ENCODE results near the gene SEL1L3. TPM values are rescaled to one million over a fixed set of nuclear protein-coding genes. Genes with fewer than 3 reads are reported as not detected.

The SEL1L3 gene
- total RNA-seq, 1 experiment from 2014 or later = 48.3 TPM

- Histone ChIP-seq H2BK20ac (ENCODE audit: low read depth, low read length, poor library complexity, severe bottlenecking) (no peak overlapping the region), H3K79me1 (ENCODE audit: insufficient read depth, low read depth, low read length, poor library complexity, severe bottlenecking) (no peaks in the 10 kb centered on the region), H4K8ac (replicated peaks; ENCODE audit: insufficient read length, low read depth, low read length) (no peak overlapping the region), H2BK5ac (ENCODE audit: insufficient read length, low read length) (no peak overlapping the region), H4K20me1 (ENCODE audit: control insufficient read depth, insufficient read depth, insufficient read length) (no peaks in the 10 kb centered on the region), H3K56ac (ENCODE audit: insufficient read length, low read depth, low read length) (no peak overlapping the region), H3K18ac (ENCODE audit: insufficient read length, low read depth, low read length) (no peak overlapping the region), H3K4me1 (ENCODE audit: insufficient read depth, low read length) (no peaks in the 10 kb centered on the region), H3K79me2 (ENCODE audit: insufficient read depth, low read length) (no peaks in the 10 kb centered on the region), H4K91ac (ENCODE audit: insufficient read length, low read depth, low read length) (no peak overlapping the region), H2BK15ac (ENCODE audit: low read depth, low read length) (no peak overlapping the region), H3K4me2 (ENCODE audit: insufficient read depth, insufficient read length, low read length) (no peak overlapping the region), H3K9me3 (ENCODE audit: control insufficient read depth, low read depth, low read length) (no peaks in the 10 kb centered on the region), H3K27ac (ENCODE audit: insufficient read length, low read depth, low read length) (no peak overlapping the region), H2BK12ac (ENCODE audit: insufficient read length, low read depth, low read length) (no peak overlapping the region), H2BK120ac (ENCODE audit: low read depth, low read length, poor library complexity, severe bottlenecking) (no peak overlapping the region), H2AFZ (ENCODE audit: low read length) (no peak overlapping the region), H2AK5ac (ENCODE audit: insufficient read length, low read length) (no peak overlapping the region), H3K9ac (ENCODE audit: extremely low read depth, insufficient read length, low read length) (no peak overlapping the region), H3T11ph (ENCODE audit: low read length) (no peak overlapping the region), H3K4ac (ENCODE audit: low read depth, low read length) (no peak overlapping the region), H3K27me3 (ENCODE audit: insufficient read depth, low read length) (no peaks in the 10 kb centered on the region), H4K5ac (ENCODE audit: insufficient read length, low read depth, low read length) (no peak overlapping the region), H3K14ac (ENCODE audit: insufficient read depth, low read length) (no peak overlapping the region), H3K23me2 (ENCODE audit: insufficient read length, low read depth, low read length, poor library complexity, severe bottlenecking) (no peaks in the 10 kb centered on the region), H3K23ac (ENCODE audit: insufficient read length, low read depth, low read length) (no peak overlapping the region)
- Mint-ChIP-seq H3K4me3 (no peak overlapping the region; a peak in 1 of 5 replicates), H3K4me1 (no peaks in the 10 kb centered on the region), H3K27ac (no peak overlapping the region; a peak in 1 of 7 replicates), H3K9me3 (no peaks in the 10 kb centered on the region; a peak in 2 of 5 replicates), H3K27me3 (ENCODE audit: low read depth) (no peaks in the 10 kb centered on the region; the same call in none of the 2 replicates), H3K36me3 (ENCODE audit: insufficient read depth in 1 of 3, low read depth in 3 of 3) (no peaks in the 10 kb centered on the region)
- TF ChIP-seq, protein P1, sequence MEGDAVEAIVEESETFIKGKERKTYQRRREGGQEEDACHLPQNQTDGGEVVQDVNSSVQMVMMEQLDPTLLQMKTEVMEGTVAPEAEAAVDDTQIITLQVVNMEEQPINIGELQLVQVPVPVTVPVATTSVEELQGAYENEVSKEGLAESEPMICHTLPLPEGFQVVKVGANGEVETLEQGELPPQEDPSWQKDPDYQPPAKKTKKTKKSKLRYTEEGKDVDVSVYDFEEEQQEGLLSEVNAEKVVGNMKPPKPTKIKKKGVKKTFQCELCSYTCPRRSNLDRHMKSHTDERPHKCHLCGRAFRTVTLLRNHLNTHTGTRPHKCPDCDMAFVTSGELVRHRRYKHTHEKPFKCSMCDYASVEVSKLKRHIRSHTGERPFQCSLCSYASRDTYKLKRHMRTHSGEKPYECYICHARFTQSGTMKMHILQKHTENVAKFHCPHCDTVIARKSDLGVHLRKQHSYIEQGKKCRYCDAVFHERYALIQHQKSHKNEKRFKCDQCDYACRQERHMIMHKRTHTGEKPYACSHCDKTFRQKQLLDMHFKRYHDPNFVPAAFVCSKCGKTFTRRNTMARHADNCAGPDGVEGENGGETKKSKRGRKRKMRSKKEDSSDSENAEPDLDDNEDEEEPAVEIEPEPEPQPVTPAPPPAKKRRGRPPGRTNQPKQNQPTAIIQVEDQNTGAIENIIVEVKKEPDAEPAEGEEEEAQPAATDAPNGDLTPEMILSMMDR (conservative IDR thresholded peaks at IDR 0.05) = no peak
- no CpG with 5 or more reads among the region's 7 CpGs for WGBS (ENCODE audit: extremely low coverage, insufficient read length, low lambda C conversion rate)
- no peak for DNase-seq
Measured at GRCh38 chr4:25725870-25726269, 136.9 kb downstream of the SEL1L3 start.

Data from H9 (cell line).